ENCODE measurements around the gene UTRN. TPM values are rescaled to one million over a fixed set of nuclear protein-coding genes. Genes with fewer than 3 reads are reported as not detected.

The UTRN gene
- total and polyA plus RNA-seq, 2 donors (not counting 1 experiment from before 2014, with no cell fraction given): 43.9 to 130 TPM

DNA sequence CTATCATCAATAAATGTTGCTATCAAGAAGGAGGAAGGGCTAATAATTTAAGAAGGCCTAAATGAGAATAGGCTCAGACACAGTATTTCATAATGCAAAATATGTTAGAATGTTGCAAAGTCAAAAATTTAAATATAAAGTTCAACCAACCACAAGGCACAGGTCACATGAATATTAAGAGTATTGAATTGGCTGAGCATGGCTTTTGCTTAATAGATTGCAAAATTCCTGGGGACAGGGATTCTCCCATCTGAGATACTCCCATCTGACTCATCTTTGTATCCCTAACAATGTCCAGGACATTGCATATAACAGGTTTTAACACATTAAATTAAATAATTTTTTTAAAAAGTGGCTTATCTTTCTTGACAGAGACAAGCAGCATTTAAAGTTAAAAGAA, 32.9 kb upstream of the UTRN start:
- Histone ChIP-seq H3K9ac (ENCODE audit: insufficient read depth, low read length) (no peak overlapping the region), H3K36me3 (ENCODE audit: control insufficient read depth, insufficient read depth, low read length) (no peaks in the 10 kb centered on the region), H3K27me3 (ENCODE audit: control insufficient read depth, insufficient read depth, low read length) (no peaks in the 10 kb centered on the region), H3K27ac (ENCODE audit: insufficient read depth, low read length) (no peak overlapping the region), H3K4me3 (replicated peaks in 1 of 4; ENCODE audit: control extremely low read depth in 1 of 4, insufficient read depth in 1 of 4, low read depth in 3 of 4, low read length in 4 of 4) (no peak overlapping the region), H3K9me3 (ENCODE audit: control insufficient read depth, insufficient read depth, low read depth, low read length) (no peaks in the 10 kb centered on the region), H2AFZ (ENCODE audit: low read length) (no peak overlapping the region), H3K4me1 (ENCODE audit: control insufficient read depth, extremely low read depth, insufficient read depth, low read length) (peaks cover 6% of the 10 kb centered on the region), H3K79me2 (ENCODE audit: control insufficient read depth, insufficient read depth, low read length) (no peaks in the 10 kb centered on the region), H4K20me1 (ENCODE audit: control insufficient read depth, extremely low read depth, insufficient read depth, low read length) (no peaks in the 10 kb centered on the region), H3K4me2 (ENCODE audit: extremely low read depth, insufficient read depth, low read length) (no peak overlapping the region)
- peak in 1 of 2 donors; percentile 22 for DNase-seq (ENCODE audit: low read depth in 2 of 2)
- TF ChIP-seq EZH2 (IDR thresholded peaks at IDR 0.05; ENCODE audit: low read length, missing control alignments): no peak
- TF ChIP-seq, protein P1, sequence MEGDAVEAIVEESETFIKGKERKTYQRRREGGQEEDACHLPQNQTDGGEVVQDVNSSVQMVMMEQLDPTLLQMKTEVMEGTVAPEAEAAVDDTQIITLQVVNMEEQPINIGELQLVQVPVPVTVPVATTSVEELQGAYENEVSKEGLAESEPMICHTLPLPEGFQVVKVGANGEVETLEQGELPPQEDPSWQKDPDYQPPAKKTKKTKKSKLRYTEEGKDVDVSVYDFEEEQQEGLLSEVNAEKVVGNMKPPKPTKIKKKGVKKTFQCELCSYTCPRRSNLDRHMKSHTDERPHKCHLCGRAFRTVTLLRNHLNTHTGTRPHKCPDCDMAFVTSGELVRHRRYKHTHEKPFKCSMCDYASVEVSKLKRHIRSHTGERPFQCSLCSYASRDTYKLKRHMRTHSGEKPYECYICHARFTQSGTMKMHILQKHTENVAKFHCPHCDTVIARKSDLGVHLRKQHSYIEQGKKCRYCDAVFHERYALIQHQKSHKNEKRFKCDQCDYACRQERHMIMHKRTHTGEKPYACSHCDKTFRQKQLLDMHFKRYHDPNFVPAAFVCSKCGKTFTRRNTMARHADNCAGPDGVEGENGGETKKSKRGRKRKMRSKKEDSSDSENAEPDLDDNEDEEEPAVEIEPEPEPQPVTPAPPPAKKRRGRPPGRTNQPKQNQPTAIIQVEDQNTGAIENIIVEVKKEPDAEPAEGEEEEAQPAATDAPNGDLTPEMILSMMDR (conservative IDR thresholded peaks at IDR 0.05 in 1 of 2, IDR thresholded peaks at IDR 0.05 in 1 of 2; ENCODE audit: low read depth in 1 of 2, low read length in 2 of 2): no peak

DNA sequence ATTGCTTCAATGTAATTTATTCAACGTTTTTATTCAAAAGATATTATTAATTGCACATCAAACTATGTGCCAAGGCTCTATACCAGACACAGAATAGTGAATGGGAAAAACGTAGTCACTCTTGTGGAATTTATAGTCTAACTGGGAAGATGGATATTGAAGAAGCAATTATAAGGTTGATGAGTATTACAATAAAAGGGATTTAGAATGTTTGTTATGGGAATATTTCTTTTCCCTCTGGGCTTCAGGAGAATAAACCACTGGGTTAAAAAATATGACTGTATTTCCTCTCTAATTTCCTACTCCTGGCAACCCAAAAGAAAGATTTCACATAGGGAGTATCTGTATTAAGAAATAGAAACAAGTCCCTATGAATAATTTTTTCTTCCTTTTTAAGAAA, 25.1 kb upstream of the UTRN start:
- no peak overlapping the region for H2AFZ ChIP-seq (ENCODE audit: low read length)
- no peaks in the 10 kb centered on the region for H3K36me3 ChIP-seq (ENCODE audit: control insufficient read depth, insufficient read depth, low read length)
- H3K27ac ChIP-seq (ENCODE audit: insufficient read depth, low read length): no peak overlapping the region
- no peaks in the 10 kb centered on the region for H3K79me2 ChIP-seq (ENCODE audit: control insufficient read depth, insufficient read depth, low read length)
- H3K4me3 ChIP-seq (replicated peaks in 1 of 4; ENCODE audit: control extremely low read depth in 1 of 4, insufficient read depth in 1 of 4, low read depth in 3 of 4, low read length in 4 of 4): no peak overlapping the region
- no peak for TF ChIP-seq EZH2 (IDR thresholded peaks at IDR 0.05; ENCODE audit: low read length, missing control alignments)
- peak in 1 of 2 donors; percentile 39 for DNase-seq (ENCODE audit: low read depth in 2 of 2)
- H3K9me3 ChIP-seq (ENCODE audit: control insufficient read depth, insufficient read depth, low read depth, low read length): no peaks in the 10 kb centered on the region
- H3K4me1 ChIP-seq (ENCODE audit: control insufficient read depth, extremely low read depth, insufficient read depth, low read length): peaks cover 5% of the 10 kb centered on the region
- no peak overlapping the region for H3K9ac ChIP-seq (ENCODE audit: insufficient read depth, low read length)
- no peaks in the 10 kb centered on the region for H3K27me3 ChIP-seq (ENCODE audit: control insufficient read depth, insufficient read depth, low read length)
- no peak overlapping the region for H3K4me2 ChIP-seq (ENCODE audit: extremely low read depth, insufficient read depth, low read length)
- H4K20me1 ChIP-seq (ENCODE audit: control insufficient read depth, extremely low read depth, insufficient read depth, low read length): no peaks in the 10 kb centered on the region

DNA sequence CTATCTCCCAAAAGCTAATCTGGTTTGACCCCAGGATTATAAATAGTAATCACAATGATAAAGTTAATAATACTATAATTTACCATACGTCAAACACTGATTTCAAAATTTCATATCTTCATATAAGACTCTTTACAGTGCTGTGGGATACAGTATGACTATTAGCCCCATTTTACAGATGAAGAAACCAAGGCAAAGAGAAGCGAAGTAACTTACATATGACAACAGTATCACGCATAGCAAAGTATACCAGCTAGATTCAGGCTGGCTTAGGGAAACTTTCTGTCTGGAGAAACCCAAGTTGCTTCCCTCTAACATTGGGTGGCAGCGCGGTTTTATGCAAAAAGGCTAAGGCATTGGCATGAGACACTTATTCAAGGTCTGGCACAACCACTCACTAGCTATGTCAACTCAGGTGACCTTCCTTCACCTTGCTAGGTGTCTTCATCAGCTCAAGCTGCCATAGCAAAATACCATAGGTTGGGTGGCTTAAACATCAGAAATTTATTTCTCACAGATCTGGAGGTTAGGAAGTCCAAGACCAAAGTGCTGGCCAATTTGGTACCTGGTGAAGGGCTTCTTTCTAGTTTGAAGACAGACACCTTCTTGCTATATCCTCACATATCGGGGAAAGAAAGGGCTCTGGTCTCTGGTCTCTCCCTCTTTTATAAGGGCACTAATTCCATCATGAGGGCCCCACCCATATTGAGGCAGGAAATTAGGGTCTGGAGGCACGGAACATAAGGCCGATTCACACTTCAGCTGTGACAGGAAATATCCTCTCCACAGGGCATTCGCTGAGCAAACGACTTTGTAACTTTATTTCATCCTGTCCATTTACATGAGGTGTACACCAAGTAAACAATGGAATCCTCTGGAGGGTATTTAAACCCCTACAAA, 22.4 kb upstream of the UTRN start:
- peaks cover 6% of the 10 kb centered on the region for H3K4me1 ChIP-seq (ENCODE audit: control insufficient read depth, extremely low read depth, insufficient read depth, low read length)
- no peaks in the 10 kb centered on the region for H3K9me3 ChIP-seq (ENCODE audit: control insufficient read depth, insufficient read depth, low read depth, low read length)

More for the DNA sequence above, 22.4 kb upstream of the UTRN start:
- Histone ChIP-seq H4K20me1 (ENCODE audit: control insufficient read depth, extremely low read depth, insufficient read depth, low read length) (no peaks in the 10 kb centered on the region), H3K79me2 (ENCODE audit: control insufficient read depth, insufficient read depth, low read length) (no peaks in the 10 kb centered on the region), H3K27me3 (ENCODE audit: control insufficient read depth, insufficient read depth, low read length) (no peaks in the 10 kb centered on the region), H3K27ac (ENCODE audit: insufficient read depth, low read length) (no peak overlapping the region), H3K4me3 (replicated peaks in 1 of 4; ENCODE audit: control extremely low read depth in 1 of 4, insufficient read depth in 1 of 4, low read depth in 3 of 4, low read length in 4 of 4) (no peak overlapping the region), H2AFZ (ENCODE audit: low read length) (no peak overlapping the region), H3K36me3 (ENCODE audit: control insufficient read depth, insufficient read depth, low read length) (no peaks in the 10 kb centered on the region), H3K4me2 (ENCODE audit: extremely low read depth, insufficient read depth, low read length) (no peak overlapping the region), H3K9ac (ENCODE audit: insufficient read depth, low read length) (no peak overlapping the region)
- no peak for DNase-seq (ENCODE audit: low read depth in 2 of 2)
- TF ChIP-seq, protein P1 (conservative IDR thresholded peaks at IDR 0.05 in 1 of 2, IDR thresholded peaks at IDR 0.05 in 1 of 2; ENCODE audit: low read depth in 1 of 2, low read length in 2 of 2): no peak
- no peak for TF ChIP-seq EZH2 (IDR thresholded peaks at IDR 0.05; ENCODE audit: low read length, missing control alignments)
